Endothelial cell of umbilical vein (primary cell): ENCODE measurements around the gene GNPAT.

Source experiments
- EZH2 ChIP-seq: IDR thresholded peaks from 2 replicates; pipeline ENCODE4 v1.6.1; 2012; ENCODE audit warnings: borderline replicate concordance, low read depth, mild to moderate bottlenecking, moderate library complexity, low read length, inconsistent platforms; ENCODE audit not compliant: severe bottlenecking
- JUN ChIP-seq: IDR thresholded peaks from 2 replicates; pipeline ENCODE4 v1.6.1; 2011; ENCODE audit warnings: borderline replicate concordance, low read depth; ENCODE audit not compliant: insufficient read length, insufficient read depth
- MYC ChIP-seq: IDR thresholded peaks from one replicate; pipeline ENCODE4 v1.6.1; 2011; ENCODE audit warnings: mild to moderate bottlenecking, low read depth, low read length
- POLR2A ChIP-seq: IDR thresholded peaks from 2 replicates; pipeline ENCODE4 v1.6.1; 2012; ENCODE audit warnings: low read depth, mild to moderate bottlenecking, control low read depth, low read length
- POLR2AphosphoS5 ChIP-seq: IDR thresholded peaks from 2 replicates; pipeline ENCODE4 v1.6.1; 2012; ENCODE audit warnings: low read depth, mild to moderate bottlenecking, control low read depth, low read length, moderate library complexity; ENCODE audit not compliant: insufficient read depth
- TF ChIP-seq, protein P1 (sequence below), 2 donors: IDR thresholded peaks; 1 replicate in 1 of 2; 2 replicates in 1 of 2; pipeline ENCODE4 v1.5.1; 2011; ENCODE audit warnings: low read length in 2 of 2, mild to moderate bottlenecking in 2 of 2, moderate library complexity in 2 of 2, control low read depth in 1 of 2, inconsistent platforms in 1 of 2, low read depth in 1 of 2; ENCODE audit not compliant: insufficient read depth in 1 of 2; ENCODE audit errors: extremely low read depth in 1 of 2
- TF ChIP-seq, protein P2 (sequence below): IDR thresholded peaks from 2 replicates; pipeline ENCODE4 v1.6.1; 2011; ENCODE audit not compliant: insufficient read depth, insufficient read length

DNA sequence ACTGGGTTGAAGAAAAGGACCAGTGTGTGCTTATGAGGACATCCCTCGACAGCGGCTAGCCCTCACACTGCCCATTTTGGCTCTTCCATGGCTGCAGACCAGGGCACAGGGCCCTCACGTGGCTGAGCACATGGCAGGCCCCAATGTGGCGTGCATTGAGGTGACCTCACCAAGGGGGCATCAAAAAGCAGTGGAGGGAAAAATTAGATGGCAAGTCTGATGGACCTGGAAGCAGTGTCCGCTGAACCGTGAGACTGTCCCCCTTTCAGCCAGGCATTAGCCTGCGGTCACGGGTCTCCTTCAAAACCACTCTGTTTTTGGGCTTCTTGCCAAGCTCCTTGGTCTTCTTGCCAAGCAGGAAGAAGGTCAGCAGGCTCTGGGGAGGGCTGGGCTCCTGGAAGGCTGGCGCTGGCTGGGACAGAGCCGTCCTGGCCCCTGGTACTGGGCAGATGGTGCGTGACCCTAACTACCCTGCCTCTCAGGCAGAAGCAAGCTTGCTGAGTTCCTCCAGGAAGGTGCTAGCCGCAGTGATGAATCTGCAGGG is 48.3 kb upstream of the GNPAT start:
- TF ChIP-seq, protein P1, sequence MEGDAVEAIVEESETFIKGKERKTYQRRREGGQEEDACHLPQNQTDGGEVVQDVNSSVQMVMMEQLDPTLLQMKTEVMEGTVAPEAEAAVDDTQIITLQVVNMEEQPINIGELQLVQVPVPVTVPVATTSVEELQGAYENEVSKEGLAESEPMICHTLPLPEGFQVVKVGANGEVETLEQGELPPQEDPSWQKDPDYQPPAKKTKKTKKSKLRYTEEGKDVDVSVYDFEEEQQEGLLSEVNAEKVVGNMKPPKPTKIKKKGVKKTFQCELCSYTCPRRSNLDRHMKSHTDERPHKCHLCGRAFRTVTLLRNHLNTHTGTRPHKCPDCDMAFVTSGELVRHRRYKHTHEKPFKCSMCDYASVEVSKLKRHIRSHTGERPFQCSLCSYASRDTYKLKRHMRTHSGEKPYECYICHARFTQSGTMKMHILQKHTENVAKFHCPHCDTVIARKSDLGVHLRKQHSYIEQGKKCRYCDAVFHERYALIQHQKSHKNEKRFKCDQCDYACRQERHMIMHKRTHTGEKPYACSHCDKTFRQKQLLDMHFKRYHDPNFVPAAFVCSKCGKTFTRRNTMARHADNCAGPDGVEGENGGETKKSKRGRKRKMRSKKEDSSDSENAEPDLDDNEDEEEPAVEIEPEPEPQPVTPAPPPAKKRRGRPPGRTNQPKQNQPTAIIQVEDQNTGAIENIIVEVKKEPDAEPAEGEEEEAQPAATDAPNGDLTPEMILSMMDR (IDR thresholded peaks at IDR 0.05; ENCODE audit: extremely low read depth in 1 of 2, insufficient read depth in 1 of 2, low read depth in 1 of 2, low read length in 2 of 2), result no peak
- no peak for TF ChIP-seq POLR2A
- TF ChIP-seq, protein P2, sequence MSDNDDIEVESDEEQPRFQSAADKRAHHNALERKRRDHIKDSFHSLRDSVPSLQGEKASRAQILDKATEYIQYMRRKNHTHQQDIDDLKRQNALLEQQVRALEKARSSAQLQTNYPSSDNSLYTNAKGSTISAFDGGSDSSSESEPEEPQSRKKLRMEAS, result no peak
- TF ChIP-seq POLR2AphosphoS5, result no peak
- TF ChIP-seq JUN, result no peak
- TF ChIP-seq MYC, result no peak
- no peak for TF ChIP-seq EZH2
